NT2/D1 (cell line): ENCODE data around the gene ELK4.

Source experiments
- YY1 ChIP-seq: IDR thresholded peaks from 2 replicates; pipeline ENCODE4 v1.6.1; 2011; ENCODE audit not compliant: insufficient read length, insufficient read depth
- ZNF274 ChIP-seq: IDR thresholded peaks from 2 replicates; pipeline ENCODE4 v1.6.1; 2011; ENCODE audit warnings: mild to moderate bottlenecking, low read depth, low read length

DNA sequence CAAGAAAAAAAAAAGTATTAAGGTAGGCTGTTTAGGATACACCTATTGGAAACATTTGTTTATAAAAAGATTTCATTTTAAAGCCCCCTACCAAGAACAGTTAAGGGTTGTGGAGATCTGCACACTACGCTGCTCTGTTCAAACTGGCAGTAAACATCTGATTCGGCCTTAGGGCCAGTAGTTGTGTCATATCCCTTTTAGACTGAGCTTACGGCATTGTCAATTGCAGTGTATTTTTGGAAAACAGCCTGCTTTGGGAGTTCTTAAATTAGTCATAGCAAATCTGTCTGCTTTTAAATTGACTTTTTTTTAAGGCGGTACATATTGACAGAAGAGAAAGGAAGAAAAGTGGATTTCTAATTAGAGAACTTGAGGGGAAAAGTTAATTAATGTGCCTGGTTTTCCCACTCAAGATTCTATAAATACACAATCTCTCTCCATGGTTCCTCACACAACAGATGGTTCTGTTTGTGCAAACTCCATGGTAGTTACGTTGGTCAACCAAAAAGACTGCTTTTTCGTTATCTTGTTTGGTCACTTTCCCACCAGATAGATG lies 1.7 kb upstream of the ELK4 start:
- TF ChIP-seq YY1: no peak
- TF ChIP-seq ZNF274: no peak
